Endothelial cell of umbilical vein (primary cell): Measurements from ENCODE around the gene PRPF38B. TPM values are rescaled to one million over a fixed set of nuclear protein-coding genes. Genes with fewer than 3 reads are reported as not detected.

Experiments
- BruUV-seq: library from RNA; stranded (reverse); fragments of 400-500 nt; replicated peaks from 2 replicates; lab custom pipeline; 2021; lab: Mats Ljungman, UMichigan
- CTCF ChIA-PET: fragments of 300-600, 350-600 bp; sonication (Branson Sonifier 250); formaldehyde crosslinking; loops from one replicate; lab custom pipeline; 2021; ENCODE audit warnings: antibody characterized with exemption, inconsistent platforms; lab: Charles Lee
- POLR2A ChIA-PET: fragments of 300-600, 350-600 bp; sonication (Branson Sonifier 250); formaldehyde crosslinking; loops from one replicate; lab custom pipeline; 2021; ENCODE audit warnings: antibody characterized with exemption, inconsistent platforms; lab: Charles Lee
- DNase-seq: peaks from one replicate; pipeline ENCODE4 v3.0.0-alpha.2; 2011; ENCODE audit warnings: low read depth, low spot score
- FAIRE-seq: peaks from 2 replicates; lab custom pipeline; 2011; peaks lifted over from hg19 to GRCh38; lab: Jason Lieb, UNC
- H2AFZ ChIP-seq: 2 replicates; pipeline ENCODE4 v1.6.0; 2012; ENCODE audit warnings: low read depth, low read length, control low read depth, inconsistent platforms
- H3K27ac ChIP-seq: 2 replicates; pipeline ENCODE4 v1.5.1; 2011; ENCODE audit warnings: low read depth, mild to moderate bottlenecking, control low read depth, low read length, moderate library complexity; ENCODE audit not compliant: insufficient read depth
- H3K27me3 ChIP-seq, 2 experiments: 2 replicates each; pipeline versions ENCODE4 v1.6.0 to v1.6.1; 2011; ENCODE audit warnings: low read length in 2 of 2, mixed read lengths in 1 of 2; ENCODE audit not compliant: control insufficient read depth in 2 of 2, insufficient read depth in 2 of 2
- H3K36me3 ChIP-seq, 2 experiments: 2 replicates in 1 of 2; 3 replicates in 1 of 2; pipeline ENCODE4 v1.5.1; 2011; ENCODE audit warnings: low read length in 2 of 2, mild to moderate bottlenecking in 1 of 2, moderate library complexity in 1 of 2; ENCODE audit not compliant: control insufficient read depth in 2 of 2, insufficient read depth in 2 of 2; ENCODE audit errors: extremely low read depth in 1 of 2
- H3K4me1 ChIP-seq: 3 replicates; pipeline ENCODE4 v1.5.1; 2011; ENCODE audit warnings: mild to moderate bottlenecking, low read length; ENCODE audit not compliant: control insufficient read depth, insufficient read depth; ENCODE audit errors: extremely low read depth
- H3K4me2 ChIP-seq: 2 replicates; pipeline ENCODE4 v1.6.1; 2011; ENCODE audit warnings: low read length, control low read depth, mixed read lengths; ENCODE audit not compliant: insufficient read depth
- H3K4me3 ChIP-seq, 3 experiments: fragments of 200-600 bp in 1 of 3; sonication (generic), shearing (Covaris generic) in 1 of 3; replicated peaks in 1 of 3; 2 replicates each; pipeline ENCODE4 v1.5.1; 2011 to 2016; ENCODE audit warnings: control low read depth in 3 of 3, low read length in 3 of 3, mild to moderate bottlenecking in 2 of 3, inconsistent platforms in 1 of 3, low read depth in 1 of 3, moderate library complexity in 1 of 3; ENCODE audit not compliant: insufficient read depth in 1 of 3
- H3K79me2 ChIP-seq: 2 replicates; pipeline ENCODE4 v1.6.0; 2012; ENCODE audit warnings: low read length, inconsistent platforms; ENCODE audit not compliant: control insufficient read depth, insufficient read depth
- H3K9ac ChIP-seq: replicated peaks from 2 replicates; pipeline ENCODE3; 2011; ENCODE audit warnings: low read length, control low read depth; ENCODE audit not compliant: insufficient read depth; ENCODE audit errors: extremely low read depth
- H3K9me1 ChIP-seq: replicated peaks from 3 replicates; pipeline ENCODE4 v1.6.0; 2011; ENCODE audit warnings: mild to moderate bottlenecking, low read length; ENCODE audit not compliant: control insufficient read depth, insufficient read depth; ENCODE audit errors: extremely low read depth
- H3K9me3 ChIP-seq: replicated peaks from 2 replicates; pipeline ENCODE4 v1.5.1; 2012; ENCODE audit warnings: low read length, inconsistent platforms; ENCODE audit not compliant: control insufficient read depth, insufficient read depth
- H4K20me1 ChIP-seq: replicated peaks from 2 replicates; pipeline ENCODE3; 2011; ENCODE audit warnings: mild to moderate bottlenecking, low read length; ENCODE audit not compliant: control insufficient read depth, insufficient read depth; ENCODE audit errors: extremely low read depth
- GATA2 ChIP-seq: IDR thresholded peaks from 2 replicates; pipeline ENCODE4 v1.7.0; 2011; ENCODE audit warnings: low read depth, mild to moderate bottlenecking, moderate library complexity, mixed read lengths, low read length; ENCODE audit not compliant: insufficient read length, insufficient read depth
- JUN ChIP-seq: IDR thresholded peaks from 2 replicates; pipeline ENCODE4 v1.6.1; 2011; ENCODE audit warnings: borderline replicate concordance, low read depth; ENCODE audit not compliant: insufficient read length, insufficient read depth
- POLR2A ChIP-seq: IDR thresholded peaks from 2 replicates; pipeline ENCODE4 v1.6.1; 2012; ENCODE audit warnings: low read depth, mild to moderate bottlenecking, control low read depth, low read length
- POLR2AphosphoS5 ChIP-seq: IDR thresholded peaks from 2 replicates; pipeline ENCODE4 v1.6.1; 2012; ENCODE audit warnings: low read depth, mild to moderate bottlenecking, control low read depth, low read length, moderate library complexity; ENCODE audit not compliant: insufficient read depth
- dilution Hi-C: fragments of 300-500 bp; cut with MboI; formaldehyde crosslinking; loops from one replicate; pipeline ENCODE4 v1.15.0; 2019; ENCODE audit warnings: low sequenced_read_pairs; ENCODE audit not compliant: extremely low pct_ligation_motif_present
- intact Hi-C: fragments of 100-400 bp; cut with micrococcal nuclease; formaldehyde crosslinking; loops from one replicate; pipeline ENCODE4 v1.10.0; 2022
- polyA plus RNA-seq, 4 experiments: library from polyadenylated mRNA; depleted of rRNA in 3 of 4; stranded (reverse) in 3 of 4; unstranded in 1 of 4; fragments of >200 nt; gene quantifications; 2 replicates each; pipeline versions ENCODE4 v1.2.1 to v1.2.3, GENCODE V29; 2011 to 2012; ENCODE audit warnings: missing spikeins in 1 of 4
- total RNA-seq: library from RNA; stranded (reverse); gene quantifications from 2 replicates; pipeline ENCODE4 v1.2.3, GENCODE V29; 2021
- TF ChIP-seq, protein P1 (sequence below): IDR thresholded peaks from 2 replicates; pipeline ENCODE4 v1.6.1; 2011; ENCODE audit not compliant: insufficient read depth, insufficient read length
- TF ChIP-seq, protein P2 (sequence below), 2 donors: IDR thresholded peaks; 1 replicate in 1 of 2; 2 replicates in 1 of 2; pipeline ENCODE4 v1.5.1; 2011; ENCODE audit warnings: low read length in 2 of 2, mild to moderate bottlenecking in 2 of 2, moderate library complexity in 2 of 2, control low read depth in 1 of 2, inconsistent platforms in 1 of 2, low read depth in 1 of 2; ENCODE audit not compliant: insufficient read depth in 1 of 2; ENCODE audit errors: extremely low read depth in 1 of 2

Gene PRPF38B
- total and polyA plus RNA-seq, 2 donors (not counting 3 experiments of a cell fraction or from before 2014, with no cell fraction given): 19.3 to 46.6 TPM

DNA sequence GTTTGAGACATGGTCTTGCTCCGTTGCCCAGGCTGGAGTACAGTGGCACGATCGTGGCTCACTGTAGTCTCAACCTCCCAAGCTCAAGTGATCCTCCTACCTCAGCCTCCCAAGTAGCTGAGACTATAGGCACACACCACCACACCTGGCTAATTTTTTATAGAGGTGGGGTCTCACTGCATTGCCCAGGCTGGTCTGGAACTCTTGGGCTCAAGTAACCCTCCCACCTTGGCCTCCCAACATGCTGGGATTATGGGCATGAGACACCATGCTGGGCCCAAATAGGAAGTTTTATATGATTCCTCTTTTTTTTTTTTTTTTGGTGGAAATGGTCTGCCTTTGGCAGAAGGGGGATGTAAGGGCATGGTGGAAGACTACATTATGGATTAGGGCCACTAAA, 14.5 kb downstream of the PRPF38B start:
- FAIRE-seq: no peak
- ChIA-PET CTCF (no interaction called here), POLR2A (no interaction called here)
- intact Hi-C loops: no loop called here
- Histone ChIP-seq H2AFZ (no peak overlapping the region), H3K9me1 (no peaks in the 10 kb centered on the region), H4K20me1 (no peaks in the 10 kb centered on the region), H3K27ac (no peak overlapping the region), H3K9ac (no peak overlapping the region), H3K4me2 (no peak overlapping the region), H3K36me3 (peaks cover 0 to 3% of the 10 kb centered on the region in 2 experiments), H3K9me3 (no peaks in the 10 kb centered on the region), H3K4me1 (peaks cover 12% of the 10 kb centered on the region), H3K4me3 (no peak overlapping the region), H3K79me2 (no peaks in the 10 kb centered on the region), H3K27me3 (no peaks in the 10 kb centered on the region)
- DNase-seq: no peak
- TF ChIP-seq POLR2AphosphoS5: no peak
- TF ChIP-seq, protein P1, sequence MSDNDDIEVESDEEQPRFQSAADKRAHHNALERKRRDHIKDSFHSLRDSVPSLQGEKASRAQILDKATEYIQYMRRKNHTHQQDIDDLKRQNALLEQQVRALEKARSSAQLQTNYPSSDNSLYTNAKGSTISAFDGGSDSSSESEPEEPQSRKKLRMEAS: no peak
- no peak for TF ChIP-seq POLR2A
- no peak for TF ChIP-seq GATA2
- TF ChIP-seq JUN: no peak
- BruUV-seq: no TSS peak
- dilution Hi-C loops: no loop called here

DNA sequence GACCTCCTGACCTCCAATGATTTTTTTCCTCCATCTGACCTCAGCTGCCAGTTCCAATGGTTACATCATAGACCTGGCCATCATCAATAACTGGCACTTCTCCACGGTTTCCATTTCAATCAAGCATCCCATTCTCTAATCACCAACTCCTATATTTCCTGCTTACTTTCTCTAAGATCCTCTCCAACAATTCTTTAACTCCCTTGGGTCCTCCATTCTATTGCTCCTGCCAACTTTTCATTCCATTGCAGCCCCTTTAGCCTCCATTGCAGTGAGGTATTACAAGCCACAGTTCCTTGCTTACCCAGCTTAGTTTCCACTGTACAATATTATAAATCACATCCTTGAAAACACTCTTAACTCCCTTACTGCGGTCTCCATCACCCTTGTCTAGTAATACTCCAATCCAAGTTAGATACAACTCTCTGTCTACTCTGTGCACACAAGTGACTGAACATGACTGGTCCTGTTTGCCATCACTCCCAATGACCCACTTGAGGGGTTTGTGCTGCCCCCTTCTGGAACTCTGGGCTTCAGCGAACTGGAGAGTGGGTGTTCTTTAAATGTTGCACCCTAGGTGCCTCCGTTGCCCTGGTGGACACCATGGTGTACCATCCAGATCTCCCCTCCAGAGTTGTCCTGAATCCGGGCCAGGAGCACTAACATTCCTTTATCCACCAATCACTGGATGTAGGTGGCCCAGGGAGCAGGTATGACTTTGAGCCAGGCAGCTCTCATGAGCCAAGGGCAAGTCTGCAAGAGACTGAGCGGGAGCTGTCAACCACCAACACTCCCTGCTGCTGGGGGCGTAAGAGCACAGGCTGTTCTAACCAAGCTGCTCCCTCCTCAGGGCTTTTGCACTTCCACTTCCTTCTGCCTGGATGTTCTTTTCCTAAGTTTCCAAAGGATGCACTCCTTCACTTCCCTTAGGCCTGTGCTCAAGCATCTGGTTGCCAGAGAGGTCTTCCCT, 16.9 kb downstream of the PRPF38B start:
- Histone ChIP-seq H4K20me1 (no peaks in the 10 kb centered on the region), H3K9me3 (no peaks in the 10 kb centered on the region), H3K27ac (no peak overlapping the region), H3K4me1 (peaks cover 10% of the 10 kb centered on the region), H3K4me3 (no peak overlapping the region), H3K9me1 (no peaks in the 10 kb centered on the region), H3K79me2 (no peaks in the 10 kb centered on the region), H3K4me2 (no peak overlapping the region), H3K9ac (no peak overlapping the region), H3K27me3 (no peaks in the 10 kb centered on the region), H3K36me3 (no peaks in the 10 kb centered on the region), H2AFZ (no peak overlapping the region)
- intact Hi-C loops (no loop called here), dilution Hi-C loops (no loop called here)
- POLR2A ChIA-PET: no interaction called here
- CTCF ChIA-PET: interaction anchor here (1.0 kb wide), 1 partner anchor 10 kb away, joined by 3 read pairs; no protein-coding TSS in a partner anchor
- FAIRE-seq (no peak), DNase-seq (no peak)
- TF ChIP-seq, protein P2, sequence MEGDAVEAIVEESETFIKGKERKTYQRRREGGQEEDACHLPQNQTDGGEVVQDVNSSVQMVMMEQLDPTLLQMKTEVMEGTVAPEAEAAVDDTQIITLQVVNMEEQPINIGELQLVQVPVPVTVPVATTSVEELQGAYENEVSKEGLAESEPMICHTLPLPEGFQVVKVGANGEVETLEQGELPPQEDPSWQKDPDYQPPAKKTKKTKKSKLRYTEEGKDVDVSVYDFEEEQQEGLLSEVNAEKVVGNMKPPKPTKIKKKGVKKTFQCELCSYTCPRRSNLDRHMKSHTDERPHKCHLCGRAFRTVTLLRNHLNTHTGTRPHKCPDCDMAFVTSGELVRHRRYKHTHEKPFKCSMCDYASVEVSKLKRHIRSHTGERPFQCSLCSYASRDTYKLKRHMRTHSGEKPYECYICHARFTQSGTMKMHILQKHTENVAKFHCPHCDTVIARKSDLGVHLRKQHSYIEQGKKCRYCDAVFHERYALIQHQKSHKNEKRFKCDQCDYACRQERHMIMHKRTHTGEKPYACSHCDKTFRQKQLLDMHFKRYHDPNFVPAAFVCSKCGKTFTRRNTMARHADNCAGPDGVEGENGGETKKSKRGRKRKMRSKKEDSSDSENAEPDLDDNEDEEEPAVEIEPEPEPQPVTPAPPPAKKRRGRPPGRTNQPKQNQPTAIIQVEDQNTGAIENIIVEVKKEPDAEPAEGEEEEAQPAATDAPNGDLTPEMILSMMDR (IDR thresholded peaks at IDR 0.05; ENCODE audit: extremely low read depth in 1 of 2, insufficient read depth in 1 of 2, low read depth in 1 of 2, low read length in 2 of 2): peak in 1 of 2 donors; percentile 9
- TF ChIP-seq GATA2: no peak
- no TSS peak for BruUV-seq
